ENCODE measurements around the gene S100A12. TPM values are rescaled to one million over a fixed set of nuclear protein-coding genes. Genes with fewer than 3 reads are reported as not detected.
"Not testable (repeated sequence)": the region's sequence is repeated elsewhere in the genome, so short reads cannot be mapped to it uniquely, and the experiment has no call there.

S100A12 gene
- total RNA-seq, 1 experiment from 2014 or later = not detected

DNA sequence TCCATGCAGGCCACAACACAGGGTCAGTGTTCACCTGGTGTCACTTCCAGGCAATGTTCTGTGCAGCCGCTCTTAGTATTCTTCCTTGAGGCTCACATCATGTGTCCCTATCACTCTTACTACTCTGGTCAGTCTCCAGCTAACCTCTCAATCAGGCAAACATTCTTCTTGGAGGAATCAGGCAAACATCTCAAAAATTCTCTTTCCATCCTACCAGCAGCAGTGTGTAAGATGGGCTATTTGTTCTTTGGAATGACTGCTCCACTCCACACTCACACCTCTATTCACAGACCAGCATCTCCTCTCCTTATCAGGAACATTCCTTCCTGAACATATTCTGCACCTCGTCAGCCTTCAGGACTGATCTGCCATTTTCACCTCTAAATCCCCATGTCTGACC lies 44.9 kb upstream of the S100A12 start:
- Histone ChIP-seq H2BK15ac (ENCODE audit: low read depth, low read length) (no peak overlapping the region), H3K56ac (ENCODE audit: insufficient read length, low read depth, low read length) (no peak overlapping the region), H3K79me1 (ENCODE audit: insufficient read depth, low read depth, low read length, poor library complexity, severe bottlenecking) (no peaks in the 10 kb centered on the region), H3K23ac (ENCODE audit: insufficient read length, low read depth, low read length) (no peak overlapping the region), H3K4ac (ENCODE audit: low read depth, low read length) (no peak overlapping the region), H2BK5ac (ENCODE audit: insufficient read length, low read length) (no peak overlapping the region), H3K27me3 (ENCODE audit: insufficient read depth, low read length) (no peaks in the 10 kb centered on the region), H2BK120ac (ENCODE audit: low read depth, low read length, poor library complexity, severe bottlenecking) (no peak overlapping the region), H2BK12ac (ENCODE audit: insufficient read length, low read depth, low read length) (no peak overlapping the region), H3K18ac (ENCODE audit: insufficient read length, low read depth, low read length) (no peak overlapping the region), H2AFZ (ENCODE audit: low read length) (no peak overlapping the region), H4K91ac (ENCODE audit: insufficient read length, low read depth, low read length) (no peak overlapping the region), H3K9ac (ENCODE audit: extremely low read depth, insufficient read length, low read length) (no peak overlapping the region), H2BK20ac (ENCODE audit: low read depth, low read length, poor library complexity, severe bottlenecking) (no peak overlapping the region), H2AK5ac (ENCODE audit: insufficient read length, low read length) (no peak overlapping the region), H3K27ac (ENCODE audit: insufficient read length, low read depth, low read length) (no peak overlapping the region), H3K9me3 (ENCODE audit: control insufficient read depth, low read depth, low read length) (no peaks in the 10 kb centered on the region), H3T11ph (ENCODE audit: low read length) (no peak overlapping the region), H3K4me1 (ENCODE audit: insufficient read depth, low read length) (no peaks in the 10 kb centered on the region), H4K5ac (ENCODE audit: insufficient read length, low read depth, low read length) (no peak overlapping the region), H4K8ac (replicated peaks; ENCODE audit: insufficient read length, low read depth, low read length) (no peak overlapping the region), H3K79me2 (ENCODE audit: insufficient read depth, low read length) (no peaks in the 10 kb centered on the region), H3K4me2 (ENCODE audit: insufficient read depth, insufficient read length, low read length) (no peak overlapping the region), H3K14ac (ENCODE audit: insufficient read depth, low read length) (no peak overlapping the region), H3K23me2 (ENCODE audit: insufficient read length, low read depth, low read length, poor library complexity, severe bottlenecking) (no peaks in the 10 kb centered on the region), H4K20me1 (ENCODE audit: control insufficient read depth, insufficient read depth, insufficient read length) (no peaks in the 10 kb centered on the region)
- Mint-ChIP-seq H3K4me1 (no peaks in the 10 kb centered on the region), H3K9me3 (peaks cover 0 to 3% of the 10 kb centered on the region in 2 experiments; a peak in 1 of 5 replicates), H3K27ac (no peak overlapping the region), H3K36me3 (ENCODE audit: insufficient read depth in 1 of 3, low read depth in 3 of 3) (no peaks in the 10 kb centered on the region), H3K4me3 (no peak overlapping the region), H3K27me3 (ENCODE audit: low read depth) (peaks cover 18% of the 10 kb centered on the region)
- no CpG with 5 or more reads among the region's 2 CpGs for WGBS (ENCODE audit: extremely low coverage, insufficient read length, low lambda C conversion rate)
- TF ChIP-seq, protein P1, sequence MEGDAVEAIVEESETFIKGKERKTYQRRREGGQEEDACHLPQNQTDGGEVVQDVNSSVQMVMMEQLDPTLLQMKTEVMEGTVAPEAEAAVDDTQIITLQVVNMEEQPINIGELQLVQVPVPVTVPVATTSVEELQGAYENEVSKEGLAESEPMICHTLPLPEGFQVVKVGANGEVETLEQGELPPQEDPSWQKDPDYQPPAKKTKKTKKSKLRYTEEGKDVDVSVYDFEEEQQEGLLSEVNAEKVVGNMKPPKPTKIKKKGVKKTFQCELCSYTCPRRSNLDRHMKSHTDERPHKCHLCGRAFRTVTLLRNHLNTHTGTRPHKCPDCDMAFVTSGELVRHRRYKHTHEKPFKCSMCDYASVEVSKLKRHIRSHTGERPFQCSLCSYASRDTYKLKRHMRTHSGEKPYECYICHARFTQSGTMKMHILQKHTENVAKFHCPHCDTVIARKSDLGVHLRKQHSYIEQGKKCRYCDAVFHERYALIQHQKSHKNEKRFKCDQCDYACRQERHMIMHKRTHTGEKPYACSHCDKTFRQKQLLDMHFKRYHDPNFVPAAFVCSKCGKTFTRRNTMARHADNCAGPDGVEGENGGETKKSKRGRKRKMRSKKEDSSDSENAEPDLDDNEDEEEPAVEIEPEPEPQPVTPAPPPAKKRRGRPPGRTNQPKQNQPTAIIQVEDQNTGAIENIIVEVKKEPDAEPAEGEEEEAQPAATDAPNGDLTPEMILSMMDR (conservative IDR thresholded peaks at IDR 0.05) = no peak
- no peak for DNase-seq

DNA sequence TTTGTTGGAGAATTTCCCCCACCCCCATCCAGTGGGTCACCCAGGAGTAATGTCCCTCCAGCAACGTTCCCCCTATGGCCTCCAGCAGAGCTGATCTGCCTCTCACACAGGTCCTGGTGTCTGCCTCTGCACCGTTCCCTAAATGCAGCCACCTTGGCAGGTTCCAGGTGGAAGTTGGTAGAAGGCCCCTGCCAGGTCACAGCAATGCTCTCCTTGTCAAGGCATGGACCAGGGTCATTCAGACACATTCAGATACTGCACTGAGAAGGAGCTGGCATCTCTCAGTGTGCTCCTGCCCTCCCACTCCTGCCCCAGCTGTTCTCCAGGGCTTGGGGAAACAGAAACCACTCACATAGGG lies 44.0 kb upstream of the S100A12 start:
- H3K4me1 ChIP-seq (ENCODE audit: insufficient read depth, low read length); H2AK5ac ChIP-seq (ENCODE audit: insufficient read length, low read length); H3K79me2 ChIP-seq (ENCODE audit: insufficient read depth, low read length); H3K4me3 Mint-ChIP-seq; H3K23me2 ChIP-seq (ENCODE audit: insufficient read length, low read depth, low read length, poor library complexity, severe bottlenecking); H3K18ac ChIP-seq (ENCODE audit: insufficient read length, low read depth, low read length); H3K9me3 ChIP-seq (ENCODE audit: control insufficient read depth, low read depth, low read length); H4K91ac ChIP-seq (ENCODE audit: insufficient read length, low read depth, low read length); H3K27ac ChIP-seq (ENCODE audit: insufficient read length, low read depth, low read length); DNase-seq; H4K20me1 ChIP-seq (ENCODE audit: control insufficient read depth, insufficient read depth, insufficient read length); H2BK20ac ChIP-seq (ENCODE audit: low read depth, low read length, poor library complexity, severe bottlenecking); H2BK120ac ChIP-seq (ENCODE audit: low read depth, low read length, poor library complexity, severe bottlenecking); H2BK5ac ChIP-seq (ENCODE audit: insufficient read length, low read length); H3K9me3 Mint-ChIP-seq; H3K79me1 ChIP-seq (ENCODE audit: insufficient read depth, low read depth, low read length, poor library complexity, severe bottlenecking); H3K23ac ChIP-seq (ENCODE audit: insufficient read length, low read depth, low read length); H2AFZ ChIP-seq (ENCODE audit: low read length); H3K9ac ChIP-seq (ENCODE audit: extremely low read depth, insufficient read length, low read length); H3K36me3 Mint-ChIP-seq (ENCODE audit: insufficient read depth in 1 of 3, low read depth in 3 of 3); H3K4me2 ChIP-seq (ENCODE audit: insufficient read depth, insufficient read length, low read length); H2BK12ac ChIP-seq (ENCODE audit: insufficient read length, low read depth, low read length); H3K56ac ChIP-seq (ENCODE audit: insufficient read length, low read depth, low read length); H3K27me3 ChIP-seq (ENCODE audit: insufficient read depth, low read length); H4K8ac ChIP-seq (replicated peaks; ENCODE audit: insufficient read length, low read depth, low read length); H3K4me1 Mint-ChIP-seq; H3K14ac ChIP-seq (ENCODE audit: insufficient read depth, low read length); H3T11ph ChIP-seq (ENCODE audit: low read length); H4K5ac ChIP-seq (ENCODE audit: insufficient read length, low read depth, low read length); H2BK15ac ChIP-seq (ENCODE audit: low read depth, low read length); H3K27ac Mint-ChIP-seq; H3K4ac ChIP-seq (ENCODE audit: low read depth, low read length): not testable (repeated sequence)
- peaks cover 16% of the 10 kb centered on the region for H3K27me3 Mint-ChIP-seq (ENCODE audit: low read depth)
- no CpG with 5 or more reads among the region's 2 CpGs for WGBS (ENCODE audit: extremely low coverage, insufficient read length, low lambda C conversion rate)

Measured in H9 (cell line).